GM21390 (cell line): ENCODE results near the gene STXBP5L.
A peak's percentile ranks its signal among the peaks of the same experiment; 100 is the strongest.
"Not testable (repeated sequence)": the region's sequence is repeated elsewhere in the genome, so short reads cannot be mapped to it uniquely, and the experiment has no call there.

Experiments
- ATAC-seq: cut with Tn5 transposase; IDR thresholded peaks from one replicate; pipeline ENCODE4 v1.9.1; 2021; ENCODE audit not compliant: unreplicated experiment

Gene STXBP5L

GRCh38 chr3:120908030-120908794 is at the start of gene STXBP5L:
Gene STXBP5L, plus strand, starts transcription at chr3:120908205. Its CDS starts 1,374 bp downstream, at chr3:120909579.
- peak; percentile 98 for ATAC-seq

- ATAC-seq: no peak
Observed at GRCh38 chr3:120858521-120858920, 49.5 kb upstream of the STXBP5L start.

- ATAC-seq: no peak
Observed at GRCh38 chr3:120864541-120864940, 43.5 kb upstream of the STXBP5L start.

DNA sequence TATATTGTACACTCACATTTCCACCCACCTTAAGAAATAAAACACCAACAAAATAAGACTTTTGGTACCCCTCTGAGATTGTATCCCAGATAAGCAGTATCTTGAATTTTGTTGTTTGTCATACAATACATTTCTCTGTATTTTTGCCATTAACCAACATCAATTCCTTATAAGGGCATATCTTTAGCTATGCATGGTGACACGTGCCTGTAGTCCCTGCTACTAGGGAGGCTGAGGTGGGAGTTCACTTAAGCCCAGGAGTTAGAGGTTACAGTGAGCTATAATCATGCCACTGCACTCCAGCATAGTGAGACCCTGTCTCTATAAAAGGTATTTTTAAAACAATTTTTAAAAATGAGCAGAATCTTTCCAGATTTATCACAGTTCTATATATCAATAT is 32.5 kb upstream of the STXBP5L start:
- ATAC-seq: no peak

DNA sequence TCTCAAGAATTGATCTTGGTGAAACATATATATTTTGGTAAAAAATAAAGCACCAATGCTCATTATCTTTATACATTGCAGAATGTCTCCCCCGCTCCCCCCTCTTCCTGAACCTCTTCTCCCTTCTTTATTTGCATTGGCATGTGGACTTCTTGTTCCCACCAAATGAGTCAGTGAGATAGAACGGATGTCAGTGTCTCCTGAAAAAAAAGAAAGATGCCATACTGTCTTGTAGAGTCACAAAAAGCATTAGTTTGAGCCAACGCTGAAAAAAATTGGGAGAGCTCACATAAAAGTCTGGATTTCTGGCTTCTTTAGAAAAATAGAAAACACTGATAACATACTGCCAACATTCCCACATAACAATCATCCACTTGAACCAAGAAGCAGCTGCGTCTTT is 32.0 kb upstream of the STXBP5L start:
- ATAC-seq: no peak

DNA sequence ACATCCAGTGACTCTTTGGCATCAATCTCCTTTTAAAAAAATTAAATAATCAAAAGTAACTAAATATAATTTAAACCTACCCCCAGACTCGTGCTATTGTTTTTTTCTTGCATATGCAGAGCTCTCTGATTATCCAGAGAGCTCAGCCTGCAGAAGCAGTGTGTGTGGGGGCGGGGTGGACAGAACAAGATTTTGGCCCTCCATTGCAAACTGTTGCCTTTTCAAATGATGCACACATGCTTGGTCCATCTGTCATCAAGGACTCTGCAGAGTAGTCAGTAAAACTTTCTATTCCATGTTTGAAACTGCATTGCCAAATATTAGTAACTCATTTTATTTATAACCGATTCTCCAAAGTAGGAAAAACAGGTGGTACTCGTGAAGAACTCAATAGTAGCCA is 28.6 kb upstream of the STXBP5L start:
- no peak for ATAC-seq

DNA sequence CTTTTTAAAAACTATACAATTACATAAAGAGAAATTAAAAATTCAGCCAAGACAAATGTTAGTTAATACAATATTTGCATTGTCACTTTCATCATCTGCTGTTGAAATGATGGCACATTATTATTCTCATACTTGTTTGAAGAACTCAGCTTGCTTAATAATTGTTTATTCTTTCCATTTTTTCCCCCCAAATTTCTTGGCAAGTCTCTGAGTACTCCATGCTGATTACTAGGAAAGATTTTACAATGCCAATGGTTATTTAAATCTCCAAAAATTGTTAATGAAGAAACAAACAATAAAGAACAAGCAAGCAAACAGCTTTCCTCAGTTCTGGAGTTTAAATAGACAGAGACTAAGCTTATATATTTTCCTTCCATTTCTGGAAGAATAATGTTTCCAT is 15.1 kb upstream of the STXBP5L start:
- ATAC-seq: no peak

- no peak for ATAC-seq
Observed at GRCh38 chr3:120894316-120895057, 13.5 kb upstream of the STXBP5L start.

GRCh38 chr3:120901716-120902115 is 6.3 kb upstream of the STXBP5L start:
- ATAC-seq: not testable (repeated sequence)

DNA sequence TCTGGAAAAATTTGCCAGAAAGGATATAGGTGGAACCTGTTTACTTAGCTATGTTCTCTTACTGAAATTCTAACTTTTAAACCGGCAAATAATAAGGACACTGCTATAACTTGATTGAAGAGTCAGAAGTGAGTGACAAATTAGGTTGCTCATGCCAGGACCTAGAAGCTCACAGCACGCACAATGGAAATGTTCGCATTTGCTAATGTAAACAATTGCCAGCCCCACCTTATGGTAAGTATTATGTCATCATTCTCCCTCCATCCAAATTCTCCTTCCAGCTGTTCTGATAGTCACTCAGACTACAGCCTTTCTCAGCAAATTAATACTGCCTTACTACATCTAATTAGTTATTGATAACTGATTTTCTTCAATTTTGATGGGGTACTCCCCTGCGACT is 4.8 kb upstream of the STXBP5L start:
- no peak for ATAC-seq

DNA sequence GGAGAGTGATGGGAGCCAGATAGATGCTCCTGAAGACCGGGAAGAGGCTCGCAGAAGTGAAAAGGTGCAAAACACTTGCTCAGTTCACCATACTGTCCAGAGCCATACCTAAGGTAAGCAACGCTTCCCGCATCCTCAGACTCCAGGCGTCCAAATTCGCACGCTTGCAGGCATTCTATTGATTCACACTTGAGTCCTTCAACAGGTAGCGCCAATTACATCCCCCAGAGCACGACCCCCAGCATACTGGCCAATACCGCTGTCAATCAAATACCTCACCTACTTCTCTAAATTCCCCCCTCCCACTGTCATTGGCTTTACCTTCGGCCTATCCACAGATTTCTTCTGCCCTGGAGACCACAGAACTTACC is 361 bp upstream of the STXBP5L start:
- ATAC-seq: no peak

GRCh38 chr3:120908795-120909601 is 993 bp downstream of the STXBP5L start:
- no peak for ATAC-seq

DNA sequence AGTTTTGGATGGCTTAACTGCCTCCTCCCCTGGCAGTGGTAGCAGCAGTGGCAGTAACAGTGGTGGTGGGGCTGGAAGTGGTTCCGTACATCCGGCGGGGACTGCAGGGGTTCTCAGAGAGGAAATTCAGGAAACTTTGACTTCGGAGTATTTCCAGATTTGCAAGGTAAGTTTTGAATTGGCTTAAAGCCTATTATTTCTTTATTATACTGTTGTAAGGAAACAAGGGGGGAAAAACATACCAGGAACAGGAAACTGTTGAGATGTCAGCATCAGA is 1.5 kb downstream of the STXBP5L start:
- ATAC-seq: no peak

DNA sequence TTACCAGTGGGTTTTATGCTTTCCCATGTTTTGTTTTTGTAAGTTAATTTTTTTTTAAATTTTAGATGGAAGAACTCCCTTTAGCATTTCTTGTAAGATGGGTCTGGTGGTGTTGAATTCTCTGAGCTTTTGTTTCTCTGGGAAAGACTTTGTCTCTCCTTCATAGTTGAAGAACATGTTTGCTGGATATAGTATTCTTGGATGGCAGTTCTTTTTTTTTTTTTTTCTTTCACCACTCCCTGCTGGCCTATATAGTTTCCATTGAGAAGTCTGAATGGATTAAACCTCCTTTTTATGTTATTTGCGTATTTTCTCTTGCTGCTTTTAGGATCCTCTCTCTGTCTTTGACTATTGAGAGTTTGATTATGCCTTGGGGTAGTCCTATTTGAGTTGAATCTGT is 18.1 kb downstream of the STXBP5L start:
- ATAC-seq: no peak

- no peak for ATAC-seq
Observed at GRCh38 chr3:120928991-120929390, 21.0 kb downstream of the STXBP5L start.

DNA sequence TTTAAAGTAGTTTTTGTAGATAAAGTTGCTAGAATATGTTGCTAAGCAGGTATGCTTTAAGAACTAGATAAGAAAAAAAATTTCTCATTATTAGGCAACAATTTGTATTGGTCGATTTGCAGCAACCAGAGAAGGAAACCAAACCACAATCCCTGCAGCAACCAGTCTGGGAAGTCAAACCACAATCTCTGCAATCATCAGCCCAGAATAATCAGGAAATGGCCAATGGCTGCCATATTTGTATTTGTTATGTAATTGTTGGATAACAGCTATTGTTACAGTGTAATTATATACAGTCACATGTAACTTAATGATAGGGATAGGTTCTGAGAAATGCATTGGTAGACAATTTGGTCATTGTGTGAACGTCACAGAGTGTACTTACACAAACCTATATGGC is 23.6 kb downstream of the STXBP5L start:
- ATAC-seq: no peak

DNA sequence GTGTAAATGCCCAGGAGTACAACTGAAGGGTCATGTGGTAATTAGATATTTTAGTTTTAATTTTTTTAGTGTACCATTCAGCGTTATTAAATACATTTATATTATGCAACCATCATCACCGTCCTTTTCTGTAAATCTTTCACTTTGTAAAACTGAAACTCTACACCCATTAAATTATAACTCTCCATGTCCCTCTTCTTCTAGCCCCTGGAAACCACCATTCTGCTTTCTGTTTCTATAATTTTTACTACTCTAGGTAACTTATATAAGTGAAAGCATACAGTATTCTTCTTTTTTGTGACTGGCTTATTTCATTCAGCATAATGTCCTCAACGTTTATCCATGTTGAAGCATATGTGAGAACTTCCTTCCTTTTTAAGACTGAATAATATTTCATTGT is 48.1 kb downstream of the STXBP5L start:
- ATAC-seq: no peak

DNA sequence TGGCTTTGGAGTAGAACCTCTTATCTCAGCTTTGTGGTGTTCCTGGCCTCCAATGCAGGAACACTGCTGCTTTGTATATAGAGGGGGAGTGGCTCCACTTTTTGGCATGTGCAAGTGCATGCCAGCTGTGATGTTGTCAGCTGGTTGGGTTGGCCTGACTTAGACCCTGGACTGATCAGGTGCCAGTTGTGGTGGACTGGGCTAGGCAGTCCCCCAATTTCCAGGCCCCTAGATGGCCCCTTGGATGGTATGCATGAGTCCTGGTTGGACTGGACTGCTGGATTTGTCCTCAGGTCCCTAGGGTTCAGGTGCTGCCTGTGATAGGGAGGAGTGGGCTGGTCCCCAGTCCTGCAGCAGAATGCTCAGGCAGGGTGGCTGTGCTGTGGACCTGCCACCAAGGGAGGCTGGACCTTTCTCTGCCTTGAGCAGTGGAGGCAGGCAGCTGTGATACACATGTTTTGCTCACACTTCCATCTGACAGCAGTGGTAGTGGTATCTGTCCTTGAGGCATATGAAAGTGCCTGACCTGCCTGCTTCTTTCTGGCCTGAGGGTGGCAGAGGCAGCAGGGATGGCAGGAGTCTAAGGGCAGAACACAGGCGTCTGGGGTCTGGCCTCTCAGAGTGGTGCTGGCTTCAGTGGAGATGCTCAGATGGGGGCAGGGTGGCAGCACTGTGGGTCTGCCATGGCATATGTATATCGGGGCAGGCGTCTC is 74.8 kb downstream of the STXBP5L start:
- ATAC-seq: no peak

GRCh38 chr3:120983321-120983665 is 75.3 kb downstream of the STXBP5L start:
- no peak for ATAC-seq

GRCh38 chr3:120983841-120984240 is 75.8 kb downstream of the STXBP5L start:
- ATAC-seq: no peak

DNA sequence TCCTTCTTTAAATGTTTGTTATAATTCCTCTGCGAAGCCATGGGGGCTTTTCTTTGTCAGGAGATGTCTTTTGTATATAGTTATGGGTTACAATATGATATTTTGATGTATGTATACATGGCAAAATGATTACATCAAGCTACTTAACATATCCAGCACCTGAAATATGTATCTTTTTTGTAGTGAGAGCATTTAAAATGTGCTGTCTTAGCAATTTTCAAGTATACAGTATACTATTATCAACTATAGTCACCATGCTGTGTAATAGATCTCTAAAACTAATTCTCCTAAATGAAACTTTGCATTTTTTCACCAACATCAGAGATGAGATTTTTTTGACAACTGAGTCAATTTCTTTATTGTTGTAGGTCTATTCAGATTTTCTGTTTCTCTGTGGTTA is 77.2 kb downstream of the STXBP5L start:
- no peak for ATAC-seq
